Parathyroid adenoma (tissue), 2 donors: ENCODE measurements around the gene PBX1.

Experiments used
- H2AFZ ChIP-seq: fragments of 300-600 bp; sonication (generic); one replicate; pipeline ENCODE4 v1.7.0; 2017; ENCODE audit warnings: antibody characterized with exemption, mild to moderate bottlenecking
- H3K27ac ChIP-seq: fragments of 300-600 bp; sonication (generic); one replicate; pipeline ENCODE4 v1.7.0; 2017
- H3K27me3 ChIP-seq: fragments of 300-600 bp; sonication (generic); one replicate; pipeline ENCODE4 v1.7.0; 2017; ENCODE audit warnings: low read length; ENCODE audit not compliant: control insufficient read depth, insufficient read depth
- H3K36me3 ChIP-seq: fragments of 300-600 bp; sonication (generic); one replicate; pipeline ENCODE4 v1.7.0; 2017; ENCODE audit warnings: low read length; ENCODE audit not compliant: control insufficient read depth, insufficient read depth
- H3K4me1 ChIP-seq: fragments of 300-600 bp; sonication (generic); one replicate; pipeline ENCODE4 v1.7.0; 2017; ENCODE audit warnings: control low read depth
- H3K4me2 ChIP-seq: fragments of 300-600 bp; sonication (generic); one replicate; pipeline ENCODE4 v1.7.0; 2017; ENCODE audit warnings: low read length
- H3K4me3 ChIP-seq: fragments of 300-600 bp; sonication (generic); one replicate; pipeline ENCODE4 v1.7.0; 2017; ENCODE audit warnings: low read depth, low read length
- H3K79me2 ChIP-seq: fragments of 300-600 bp; sonication (generic); one replicate; pipeline ENCODE4 v1.7.0; 2017; ENCODE audit warnings: control low read depth
- H3K9ac ChIP-seq: fragments of 300-600 bp; sonication (generic); one replicate; pipeline ENCODE4 v1.7.0; 2017; ENCODE audit warnings: mild to moderate bottlenecking
- H3K9me3 ChIP-seq: fragments of 300-600 bp; sonication (generic); one replicate; pipeline ENCODE4 v1.7.0; 2017; ENCODE audit warnings: low read length; ENCODE audit not compliant: control insufficient read depth
- TF ChIP-seq, protein P1 (sequence below): fragments of 300-600 bp; sonication (generic); IDR thresholded peaks from one replicate; pipeline ENCODE4 v1.7.0; 2017; ENCODE audit warnings: antibody characterized with exemption, mild to moderate bottlenecking
- donor health status: primary hyperparathyroidism.

The PBX1 gene

DNA sequence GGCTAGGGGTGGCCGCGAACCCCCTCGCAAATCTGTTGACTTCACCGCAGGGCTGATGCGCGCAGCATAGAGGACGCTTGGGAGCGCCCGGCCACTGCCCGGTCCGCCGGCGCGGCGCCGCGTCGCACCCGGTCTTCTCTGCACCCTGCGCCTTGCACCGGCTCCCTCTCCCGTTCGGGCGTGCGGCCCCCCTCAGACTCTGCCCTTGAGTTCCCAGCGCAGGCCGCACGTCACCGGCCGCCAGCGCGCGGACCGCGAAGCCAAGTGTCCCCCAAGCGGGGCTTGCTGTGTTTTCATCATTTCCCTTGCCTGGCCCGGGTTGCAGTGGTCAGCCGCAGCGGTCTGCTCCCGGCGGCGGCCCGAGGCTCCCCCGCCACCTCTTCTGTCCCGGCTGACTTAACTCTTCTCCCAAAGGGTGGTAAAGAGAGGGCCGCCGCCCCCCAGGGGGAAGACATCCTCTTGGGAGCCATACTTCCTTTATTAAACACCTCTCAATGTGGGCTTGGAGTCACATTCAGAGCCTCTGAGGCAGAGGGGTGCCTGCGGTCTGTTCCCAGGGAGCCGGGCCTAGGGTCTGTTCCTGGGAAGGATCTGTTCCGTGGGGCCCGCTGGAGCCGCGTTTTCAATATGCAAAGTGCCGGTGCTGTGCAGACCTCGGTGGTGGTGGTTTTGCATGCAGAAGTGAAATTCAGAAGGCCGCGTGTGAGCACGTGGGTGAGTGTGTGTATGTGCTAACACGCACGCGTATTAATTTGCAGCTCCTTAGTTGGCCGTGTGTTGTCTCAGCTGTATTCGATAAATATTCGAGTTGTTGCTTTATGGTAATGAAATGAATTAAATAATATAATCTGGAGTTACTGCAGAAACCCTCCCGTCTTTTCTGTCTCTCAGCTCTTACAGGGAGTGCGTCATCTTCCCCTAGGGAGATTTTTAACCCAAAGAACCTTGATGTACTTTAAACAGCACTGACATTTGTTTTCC is 17.6 kb downstream of the PBX1 start:
- no peaks in the 10 kb centered on the region for H3K9me3 ChIP-seq
- H3K4me2 ChIP-seq: no peak overlapping the region
- no peak overlapping the region for H3K27ac ChIP-seq
- H3K4me1 ChIP-seq: no peaks in the 10 kb centered on the region
- peaks cover 15% of the 10 kb centered on the region for H3K79me2 ChIP-seq
- TF ChIP-seq, protein P1, sequence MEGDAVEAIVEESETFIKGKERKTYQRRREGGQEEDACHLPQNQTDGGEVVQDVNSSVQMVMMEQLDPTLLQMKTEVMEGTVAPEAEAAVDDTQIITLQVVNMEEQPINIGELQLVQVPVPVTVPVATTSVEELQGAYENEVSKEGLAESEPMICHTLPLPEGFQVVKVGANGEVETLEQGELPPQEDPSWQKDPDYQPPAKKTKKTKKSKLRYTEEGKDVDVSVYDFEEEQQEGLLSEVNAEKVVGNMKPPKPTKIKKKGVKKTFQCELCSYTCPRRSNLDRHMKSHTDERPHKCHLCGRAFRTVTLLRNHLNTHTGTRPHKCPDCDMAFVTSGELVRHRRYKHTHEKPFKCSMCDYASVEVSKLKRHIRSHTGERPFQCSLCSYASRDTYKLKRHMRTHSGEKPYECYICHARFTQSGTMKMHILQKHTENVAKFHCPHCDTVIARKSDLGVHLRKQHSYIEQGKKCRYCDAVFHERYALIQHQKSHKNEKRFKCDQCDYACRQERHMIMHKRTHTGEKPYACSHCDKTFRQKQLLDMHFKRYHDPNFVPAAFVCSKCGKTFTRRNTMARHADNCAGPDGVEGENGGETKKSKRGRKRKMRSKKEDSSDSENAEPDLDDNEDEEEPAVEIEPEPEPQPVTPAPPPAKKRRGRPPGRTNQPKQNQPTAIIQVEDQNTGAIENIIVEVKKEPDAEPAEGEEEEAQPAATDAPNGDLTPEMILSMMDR: no peak
- no peaks in the 10 kb centered on the region for H3K27me3 ChIP-seq
- H3K9ac ChIP-seq: no peak overlapping the region
- H3K36me3 ChIP-seq: no peaks in the 10 kb centered on the region
- no peak overlapping the region for H3K4me3 ChIP-seq
- no peak overlapping the region for H2AFZ ChIP-seq

DNA sequence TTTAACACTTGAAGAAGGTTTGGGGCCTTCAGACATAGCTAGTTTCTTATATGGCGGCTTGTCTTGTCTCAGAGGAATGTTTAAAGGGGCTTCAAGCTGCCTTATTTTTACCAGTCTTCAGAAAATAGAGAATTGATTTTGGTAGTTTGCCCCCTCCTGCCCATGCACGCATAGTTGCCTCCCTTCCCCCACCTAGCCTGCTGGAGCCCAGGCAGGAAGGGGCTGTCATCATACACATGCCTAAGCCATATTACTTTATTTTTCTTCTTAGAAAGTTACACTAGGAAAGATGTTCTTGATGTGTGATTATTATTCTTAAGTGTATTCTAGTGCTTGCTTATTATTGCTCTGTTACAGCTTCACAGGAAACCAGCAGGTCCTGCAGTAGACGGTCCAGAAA is 18.3 kb downstream of the PBX1 start:
- no peak overlapping the region for H3K4me2 ChIP-seq
- H3K4me3 ChIP-seq: no peak overlapping the region
- no peak overlapping the region for H3K27ac ChIP-seq
- no peaks in the 10 kb centered on the region for H3K36me3 ChIP-seq
- H2AFZ ChIP-seq: no peak overlapping the region
- H3K79me2 ChIP-seq: peaks cover 13% of the 10 kb centered on the region
- H3K9ac ChIP-seq: no peak overlapping the region
- H3K9me3 ChIP-seq: no peaks in the 10 kb centered on the region
- no peaks in the 10 kb centered on the region for H3K27me3 ChIP-seq
- H3K4me1 ChIP-seq: no peaks in the 10 kb centered on the region
- TF ChIP-seq, protein P1: no peak

DNA sequence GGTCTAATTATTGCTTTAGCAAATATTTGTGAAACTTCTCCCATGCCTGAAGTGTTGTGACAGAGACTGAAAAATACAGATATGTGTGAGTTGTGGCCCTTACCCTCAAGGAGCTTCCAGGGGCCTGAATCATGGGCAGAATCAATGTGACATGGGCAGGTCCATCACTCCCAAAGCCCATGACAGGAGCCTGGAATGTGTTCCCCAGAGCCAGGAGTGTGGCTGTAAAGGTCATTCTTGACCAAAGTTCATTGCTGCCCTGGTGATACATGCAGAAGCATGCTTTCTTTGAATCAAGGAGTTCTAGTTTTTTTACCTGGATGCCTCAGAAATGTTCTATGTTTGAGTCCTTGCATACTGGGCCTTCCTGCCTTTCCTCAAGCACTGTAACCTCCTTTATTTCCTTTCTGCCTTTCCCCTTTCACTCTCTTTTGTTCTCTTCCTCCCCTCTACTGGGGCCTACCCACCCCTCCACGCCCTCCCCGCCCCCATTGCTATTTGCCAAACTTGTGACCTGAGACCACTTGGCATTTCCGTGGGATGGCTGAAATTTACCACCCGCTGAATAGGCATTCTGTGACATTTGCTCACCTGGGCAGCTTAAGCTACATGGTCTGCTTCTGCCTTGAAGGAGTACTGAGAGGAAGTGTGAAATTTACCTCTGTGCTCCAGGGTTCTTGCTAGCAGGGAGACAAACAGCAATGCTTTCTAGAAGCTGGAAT is 19.7 kb downstream of the PBX1 start:
- H3K27me3 ChIP-seq: no peaks in the 10 kb centered on the region
- H3K4me3 ChIP-seq: no peak overlapping the region
- H2AFZ ChIP-seq: no peak overlapping the region
- H3K27ac ChIP-seq: no peak overlapping the region
- H3K4me1 ChIP-seq: no peaks in the 10 kb centered on the region
- no peaks in the 10 kb centered on the region for H3K9me3 ChIP-seq
- peaks cover 8% of the 10 kb centered on the region for H3K79me2 ChIP-seq
- no peak overlapping the region for H3K9ac ChIP-seq
- no peak overlapping the region for H3K4me2 ChIP-seq
- TF ChIP-seq, protein P1: no peak
- H3K36me3 ChIP-seq: no peaks in the 10 kb centered on the region

DNA sequence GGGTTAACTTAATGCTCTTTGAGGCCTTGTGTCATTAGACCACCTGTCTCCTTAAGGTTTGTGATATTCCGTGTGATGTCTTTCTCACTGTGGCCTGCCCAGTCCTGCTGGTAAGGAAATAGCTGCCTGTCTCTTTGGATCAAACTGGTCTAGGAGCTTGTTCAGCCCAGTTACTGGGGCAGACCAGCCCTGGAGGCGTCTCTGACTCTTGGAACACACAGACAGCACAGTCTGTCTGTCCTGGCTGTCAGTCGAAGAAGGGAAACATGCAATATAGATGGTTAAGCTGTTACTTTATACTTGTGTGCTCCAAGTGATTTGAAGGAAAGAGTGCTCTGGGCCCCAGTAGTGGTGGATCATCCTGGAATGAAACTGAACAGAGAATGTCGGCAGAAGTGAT is 20.4 kb downstream of the PBX1 start:
- Histone ChIP-seq H3K4me3 (no peak overlapping the region), H3K4me2 (no peak overlapping the region)

More for the DNA sequence above, 20.4 kb downstream of the PBX1 start:
- TF ChIP-seq, protein P1: no peak
- no peaks in the 10 kb centered on the region for H3K9me3 ChIP-seq
- no peaks in the 10 kb centered on the region for H3K27me3 ChIP-seq
- H2AFZ ChIP-seq: no peak overlapping the region
- H3K36me3 ChIP-seq: no peaks in the 10 kb centered on the region
- peaks cover 8% of the 10 kb centered on the region for H3K79me2 ChIP-seq
- H3K9ac ChIP-seq: no peak overlapping the region
- H3K27ac ChIP-seq: no peak overlapping the region
- H3K4me1 ChIP-seq: no peaks in the 10 kb centered on the region
